GM21786 (cell line): Measurements from ENCODE around the gene HPRT1.

Source experiments
- ATAC-seq: cut with Tn5 transposase; IDR thresholded peaks from one replicate; pipeline ENCODE4 v1.9.1; 2021; ENCODE audit not compliant: unreplicated experiment

Gene HPRT1

DNA sequence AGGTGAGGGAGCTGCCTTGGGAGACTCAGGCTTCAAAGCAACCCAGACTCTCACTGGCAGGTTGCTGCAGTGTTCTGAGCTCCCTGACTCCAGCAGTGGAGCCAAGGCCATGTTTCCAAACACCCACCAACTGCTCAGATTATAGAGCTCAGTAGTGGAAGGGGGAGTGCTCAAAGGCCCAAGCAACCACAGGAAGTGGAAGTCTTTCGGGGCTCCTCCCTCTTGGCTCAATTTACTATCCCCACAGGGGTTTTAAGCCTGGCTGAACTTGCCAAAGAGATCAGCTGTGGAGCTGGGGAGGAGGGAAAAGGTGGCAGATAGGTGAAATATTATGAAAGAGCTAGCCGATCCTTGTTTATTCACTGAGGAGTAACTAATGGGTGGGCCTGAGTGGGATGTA, 82.5 kb downstream of the HPRT1 start:
- ATAC-seq = no peak

DNA sequence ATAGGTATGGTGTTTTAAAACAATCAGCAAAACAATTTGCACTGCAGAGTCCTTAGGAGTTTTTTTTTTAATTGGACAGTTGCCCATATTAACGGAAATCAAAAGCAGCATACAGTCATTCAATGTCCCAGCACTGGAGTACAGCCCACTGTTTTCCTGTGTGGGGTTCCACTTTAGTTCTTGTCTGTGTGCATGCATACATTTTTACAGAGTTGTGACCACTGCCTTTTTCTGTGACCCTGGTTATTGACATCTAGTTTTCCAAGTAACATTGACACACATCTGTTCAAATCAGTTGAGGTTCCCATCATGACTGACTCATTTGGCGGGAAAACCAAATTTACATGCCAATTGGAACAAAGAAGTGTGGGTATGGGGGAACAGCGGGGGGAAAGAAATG, 83.3 kb downstream of the HPRT1 start:
- ATAC-seq = no peak

DNA sequence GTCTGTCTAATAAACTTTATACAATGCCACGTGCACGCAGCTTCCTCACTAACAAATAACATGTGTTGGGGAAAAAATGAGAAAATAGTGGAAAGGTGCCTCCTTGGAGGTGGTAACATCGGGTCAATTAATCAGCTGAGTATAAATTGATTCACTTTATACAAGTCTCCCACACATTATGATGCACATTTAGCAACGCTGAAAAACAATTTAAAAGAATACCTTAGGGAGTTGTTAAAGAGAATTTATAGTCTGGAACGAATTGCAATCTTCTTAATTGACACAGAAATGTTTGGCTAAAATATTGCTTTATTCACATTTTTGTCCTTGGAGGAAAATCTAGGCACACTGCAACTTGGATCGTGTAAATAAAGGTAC, 84.2 kb downstream of the HPRT1 start:
- no peak for ATAC-seq

DNA sequence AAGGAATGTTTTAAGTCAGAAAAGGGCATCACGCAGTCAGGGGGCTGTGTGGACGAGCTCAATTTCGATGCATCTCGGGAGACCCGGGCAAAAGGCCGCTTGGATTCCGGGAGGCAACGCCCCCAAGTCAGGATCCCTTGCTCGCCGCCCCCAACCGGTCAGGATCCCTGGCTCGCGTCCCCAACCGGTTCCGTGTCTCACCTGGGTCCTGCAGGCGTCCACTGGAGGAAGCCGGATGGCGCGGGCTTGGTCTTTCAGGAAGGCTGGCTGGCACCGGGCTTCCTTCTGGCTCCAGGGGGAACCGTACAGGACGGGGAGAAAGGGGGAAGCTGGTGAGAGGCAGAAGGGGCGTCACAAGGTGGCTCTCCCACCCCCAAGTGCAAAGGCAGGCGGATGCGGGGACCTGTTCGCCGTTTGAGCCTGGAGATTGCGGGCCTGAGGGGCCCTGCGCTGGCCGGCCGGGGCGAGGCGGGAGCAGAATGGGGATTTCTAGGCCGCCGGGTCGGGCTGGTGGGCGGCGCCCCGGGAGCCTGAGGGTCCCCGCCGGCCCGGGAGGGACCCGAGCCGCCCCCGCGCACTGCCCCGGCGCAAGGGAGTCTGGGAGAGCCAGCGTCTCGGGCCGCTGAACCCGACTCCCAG, 84.7 kb downstream of the HPRT1 start:
- ATAC-seq = no peak

- no peak for ATAC-seq
These were observed 85.5 kb downstream of the HPRT1 start for GRCh38 chrX:134545510-134545909.

DNA sequence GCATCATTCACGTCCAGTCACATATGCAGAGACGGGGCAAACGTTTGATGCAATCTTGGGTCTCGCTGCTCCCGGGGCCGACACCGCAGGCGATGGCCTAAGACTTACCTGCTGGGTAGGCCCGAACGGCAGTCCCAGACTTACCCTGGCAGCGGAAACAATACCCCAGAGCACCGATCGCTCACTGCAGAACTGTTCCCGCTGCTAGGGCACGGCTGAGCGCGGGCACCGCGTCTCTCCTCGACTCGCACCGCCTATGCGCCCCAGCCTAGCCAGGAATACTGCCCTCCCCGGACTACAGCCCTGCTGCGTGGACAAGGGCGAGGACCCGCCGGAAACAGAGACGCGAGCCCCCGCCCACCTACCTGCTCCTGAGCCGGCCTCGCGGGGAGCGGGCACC, 86.2 kb downstream of the HPRT1 start:
- ATAC-seq = no peak

DNA sequence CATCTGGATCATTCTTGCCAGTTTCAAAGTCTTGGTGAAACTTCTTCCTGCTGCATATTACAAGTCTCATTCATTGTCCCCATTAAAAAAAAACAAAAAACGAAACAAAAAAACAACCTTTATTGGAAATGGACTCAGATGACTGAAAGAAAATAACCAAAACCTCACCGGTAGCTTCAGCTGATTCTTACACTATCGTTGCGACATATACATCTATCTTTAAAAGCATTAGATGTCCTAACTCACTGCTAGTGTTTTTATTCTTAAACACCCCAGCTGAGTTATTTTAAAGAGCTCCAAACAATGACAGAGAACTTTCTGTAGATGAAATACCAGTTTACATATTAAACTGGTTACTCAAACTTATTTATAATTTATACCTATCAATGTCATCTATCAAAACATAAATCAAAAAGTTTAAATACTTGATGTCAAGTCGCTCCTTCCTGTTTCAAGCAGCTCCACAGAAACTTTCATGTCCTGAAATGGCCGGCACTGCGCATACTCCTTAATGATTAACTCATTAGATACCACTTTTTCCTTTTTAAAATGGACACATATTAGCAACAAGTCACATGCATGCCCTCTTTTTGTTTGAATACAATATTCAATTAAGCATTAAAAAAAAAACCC, 87.2 kb downstream of the HPRT1 start:
- ATAC-seq = no peak

DNA sequence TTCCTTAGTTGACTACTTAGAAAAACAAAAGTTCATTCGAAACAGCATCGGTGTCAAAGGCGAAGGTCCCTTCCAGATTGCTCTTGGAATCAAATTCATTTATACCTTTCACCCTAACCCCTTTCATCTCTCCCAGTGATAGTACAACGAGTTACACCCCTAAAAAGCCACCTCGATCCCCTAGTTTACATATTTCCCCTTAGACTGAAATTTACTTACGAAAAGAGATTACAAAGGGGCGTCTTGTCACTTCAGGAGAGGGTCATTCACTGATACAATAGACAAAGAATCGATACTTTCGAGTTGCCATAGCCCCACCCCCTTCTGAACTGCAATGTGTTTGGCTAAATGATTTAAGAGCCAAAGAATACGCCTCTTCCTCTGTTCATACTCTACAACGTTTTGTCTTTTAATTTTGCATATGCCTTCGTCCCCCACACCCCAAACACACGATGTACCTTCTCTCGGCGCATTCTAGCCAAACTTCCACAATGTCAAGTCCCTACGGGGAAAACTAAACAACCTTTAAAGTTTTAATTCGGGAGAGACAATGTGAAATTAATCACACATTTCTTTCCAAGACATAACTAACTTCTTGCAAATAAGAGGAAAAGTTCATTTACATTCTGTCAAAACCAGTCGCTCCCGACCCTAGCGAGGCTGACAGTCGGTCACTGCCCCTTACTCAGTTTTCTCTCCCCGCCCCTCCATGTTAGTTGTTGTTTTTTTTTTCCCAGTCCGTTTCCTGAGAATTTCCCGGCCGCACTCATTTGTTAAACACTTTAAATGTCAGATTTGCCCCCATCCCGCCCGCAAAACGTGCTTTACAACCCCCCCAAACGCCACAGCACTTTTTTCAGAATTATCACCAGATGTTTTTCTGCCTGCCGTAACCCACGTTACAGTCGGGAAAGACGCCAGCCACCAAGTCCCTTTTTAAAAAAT, 88.6 kb downstream of the HPRT1 start:
- no peak for ATAC-seq
